ENCODE measurements around the gene RGS10. TPM values are rescaled to one million over a fixed set of nuclear protein-coding genes. Genes with fewer than 3 reads are reported as not detected.

Gene RGS10
- total RNA-seq, 1 experiment from 2014 or later: 22.6 TPM

DNA sequence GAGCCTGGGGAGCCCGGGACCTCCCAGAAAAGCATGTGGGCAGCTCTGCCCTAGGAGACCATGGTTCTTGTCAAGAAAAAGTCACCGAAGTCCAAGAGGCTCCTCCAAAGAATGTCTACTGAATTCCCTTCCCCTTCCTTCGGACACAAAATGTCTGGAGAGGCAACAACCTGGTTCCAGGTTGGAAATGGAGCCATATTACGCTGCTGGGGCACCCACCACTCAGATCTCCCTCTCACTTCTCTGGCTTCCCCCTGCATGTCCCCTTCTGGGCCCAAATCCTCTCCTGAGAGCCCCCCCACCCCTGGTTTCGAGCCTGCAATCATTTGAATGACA is 52.6 kb downstream of the RGS10 start:
- H3K4me3 Mint-ChIP-seq: no peak overlapping the region
- POLR2A ChIA-PET: no interaction called here

DNA sequence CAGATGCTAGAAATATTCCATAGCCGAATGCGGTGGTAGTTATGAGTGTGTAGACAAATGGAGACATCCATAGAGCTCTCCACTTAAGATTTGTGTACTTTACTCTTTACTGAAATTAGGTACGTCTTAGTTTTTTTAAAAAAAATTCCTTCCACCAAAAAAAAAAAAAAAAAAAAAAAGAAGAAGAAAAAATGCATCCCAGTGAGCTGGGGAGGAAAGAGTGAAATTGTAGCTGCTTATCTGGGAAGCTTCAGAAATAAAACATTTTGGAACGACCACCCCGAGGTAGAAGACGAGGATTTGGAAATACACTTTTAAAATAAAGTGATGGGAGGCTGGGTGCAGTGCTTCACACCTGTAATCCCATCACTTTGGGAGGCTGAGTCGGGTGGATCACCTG is 53.8 kb downstream of the RGS10 start:
- no peaks in the 10 kb centered on the region for H3K36me3 Mint-ChIP-seq
- no peak overlapping the region for H3K27ac Mint-ChIP-seq
- POLR2A ChIA-PET: no interaction called here
- H3K4me1 Mint-ChIP-seq: no peaks in the 10 kb centered on the region
- ATAC-seq: no peak
- peaks cover 5% of the 10 kb centered on the region for H3K27me3 Mint-ChIP-seq (ENCODE audit: low read depth)
- no peak overlapping the region for H3K4me3 Mint-ChIP-seq
- CTCF ChIA-PET: interaction anchor here (0.6 to 4.8 kb wide), 9 partner anchors 40 to 299 kb away, joined by 3 to 71 read pairs (median 5); partner anchors contain the start of gene GRK5
- no peak for DNase-seq (ENCODE audit: low spot score)
- H3K9me3 Mint-ChIP-seq: no peaks in the 10 kb centered on the region
- TF ChIP-seq SMAD3 (CRISPR knock-in tag; IDR thresholded peaks at IDR 0.05; ENCODE audit: borderline replicate concordance) (no peak), TEAD1 (CRISPR knock-in tag; IDR thresholded peaks at IDR 0.05) (no peak), GTF2I (CRISPR knock-in tag; conservative IDR thresholded peaks at IDR 0.05) (no peak), ATF1 (CRISPR knock-in tag; IDR thresholded peaks at IDR 0.05) (no peak), OVOL2 (CRISPR knock-in tag; IDR thresholded peaks at IDR 0.05; ENCODE audit: borderline replicate concordance) (no peak), ESRRA (CRISPR knock-in tag; IDR thresholded peaks at IDR 0.05; ENCODE audit: borderline replicate concordance) (no peak), TEAD4 (CRISPR knock-in tag; IDR thresholded peaks at IDR 0.05) (no peak), FOXK1 (CRISPR knock-in tag; IDR thresholded peaks at IDR 0.05) (no peak)
- TF ChIP-seq, protein P1, sequence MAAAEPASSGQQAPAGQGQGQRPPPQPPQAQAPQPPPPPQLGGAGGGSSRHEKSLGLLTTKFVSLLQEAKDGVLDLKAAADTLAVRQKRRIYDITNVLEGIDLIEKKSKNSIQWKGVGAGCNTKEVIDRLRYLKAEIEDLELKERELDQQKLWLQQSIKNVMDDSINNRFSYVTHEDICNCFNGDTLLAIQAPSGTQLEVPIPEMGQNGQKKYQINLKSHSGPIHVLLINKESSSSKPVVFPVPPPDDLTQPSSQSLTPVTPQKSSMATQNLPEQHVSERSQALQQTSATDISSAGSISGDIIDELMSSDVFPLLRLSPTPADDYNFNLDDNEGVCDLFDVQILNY (CRISPR knock-in tag; IDR thresholded peaks at IDR 0.05): no peak
- TF ChIP-seq, protein P2, sequence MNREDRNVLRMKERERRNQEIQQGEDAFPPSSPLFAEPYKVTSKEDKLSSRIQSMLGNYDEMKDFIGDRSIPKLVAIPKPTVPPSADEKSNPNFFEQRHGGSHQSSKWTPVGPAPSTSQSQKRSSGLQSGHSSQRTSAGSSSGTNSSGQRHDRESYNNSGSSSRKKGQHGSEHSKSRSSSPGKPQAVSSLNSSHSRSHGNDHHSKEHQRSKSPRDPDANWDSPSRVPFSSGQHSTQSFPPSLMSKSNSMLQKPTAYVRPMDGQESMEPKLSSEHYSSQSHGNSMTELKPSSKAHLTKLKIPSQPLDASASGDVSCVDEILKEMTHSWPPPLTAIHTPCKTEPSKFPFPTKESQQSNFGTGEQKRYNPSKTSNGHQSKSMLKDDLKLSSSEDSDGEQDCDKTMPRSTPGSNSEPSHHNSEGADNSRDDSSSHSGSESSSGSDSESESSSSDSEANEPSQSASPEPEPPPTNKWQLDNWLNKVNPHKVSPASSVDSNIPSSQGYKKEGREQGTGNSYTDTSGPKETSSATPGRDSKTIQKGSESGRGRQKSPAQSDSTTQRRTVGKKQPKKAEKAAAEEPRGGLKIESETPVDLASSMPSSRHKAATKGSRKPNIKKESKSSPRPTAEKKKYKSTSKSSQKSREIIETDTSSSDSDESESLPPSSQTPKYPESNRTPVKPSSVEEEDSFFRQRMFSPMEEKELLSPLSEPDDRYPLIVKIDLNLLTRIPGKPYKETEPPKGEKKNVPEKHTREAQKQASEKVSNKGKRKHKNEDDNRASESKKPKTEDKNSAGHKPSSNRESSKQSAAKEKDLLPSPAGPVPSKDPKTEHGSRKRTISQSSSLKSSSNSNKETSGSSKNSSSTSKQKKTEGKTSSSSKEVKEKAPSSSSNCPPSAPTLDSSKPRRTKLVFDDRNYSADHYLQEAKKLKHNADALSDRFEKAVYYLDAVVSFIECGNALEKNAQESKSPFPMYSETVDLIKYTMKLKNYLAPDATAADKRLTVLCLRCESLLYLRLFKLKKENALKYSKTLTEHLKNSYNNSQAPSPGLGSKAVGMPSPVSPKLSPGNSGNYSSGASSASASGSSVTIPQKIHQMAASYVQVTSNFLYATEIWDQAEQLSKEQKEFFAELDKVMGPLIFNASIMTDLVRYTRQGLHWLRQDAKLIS (CRISPR knock-in tag; IDR thresholded peaks at IDR 0.05; ENCODE audit: borderline replicate concordance): no peak
- TF ChIP-seq, protein P3, sequence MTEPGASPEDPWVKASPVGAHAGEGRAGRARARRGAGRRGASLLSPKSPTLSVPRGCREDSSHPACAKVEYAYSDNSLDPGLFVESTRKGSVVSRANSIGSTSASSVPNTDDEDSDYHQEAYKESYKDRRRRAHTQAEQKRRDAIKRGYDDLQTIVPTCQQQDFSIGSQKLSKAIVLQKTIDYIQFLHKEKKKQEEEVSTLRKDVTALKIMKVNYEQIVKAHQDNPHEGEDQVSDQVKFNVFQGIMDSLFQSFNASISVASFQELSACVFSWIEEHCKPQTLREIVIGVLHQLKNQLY (CRISPR knock-in tag; IDR thresholded peaks at IDR 0.05): no peak

More for the DNA sequence above, 52.6 kb downstream of the RGS10 start:
- DNase-seq (ENCODE audit: low spot score): no peak
- no peak for ATAC-seq
- Mint-ChIP-seq H3K4me1 (no peaks in the 10 kb centered on the region), H3K9me3 (no peaks in the 10 kb centered on the region), H3K27me3 (ENCODE audit: low read depth) (no peaks in the 10 kb centered on the region; the same call in 1 of the 2 replicates), H3K27ac (no peak overlapping the region), H3K36me3 (no peaks in the 10 kb centered on the region)
- CTCF ChIA-PET: interaction anchor here (0.6 to 4.8 kb wide), 45 partner anchors 11 to 352 kb away, joined by 3 to 71 read pairs (median 4); partner anchors contain the start of genes GRK5 and RGS10
- TF ChIP-seq ZBTB21 (CRISPR knock-in tag; IDR thresholded peaks at IDR 0.05; ENCODE audit: borderline replicate concordance) (no peak), GABPB1 (CRISPR knock-in tag; IDR thresholded peaks at IDR 0.05) (no peak), FOXP1 (CRISPR knock-in tag; IDR thresholded peaks at IDR 0.05; ENCODE audit: borderline replicate concordance) (no peak), NFE2L1 (CRISPR knock-in tag; IDR thresholded peaks at IDR 0.05) (no peak), TP53 (CRISPR knock-in tag; IDR thresholded peaks at IDR 0.05) (no peak), SOX15 (CRISPR knock-in tag; IDR thresholded peaks at IDR 0.05) (no peak), ZNF396 (CRISPR knock-in tag; IDR thresholded peaks at IDR 0.05; ENCODE audit: borderline replicate concordance) (no peak)
- TF ChIP-seq, protein P4, sequence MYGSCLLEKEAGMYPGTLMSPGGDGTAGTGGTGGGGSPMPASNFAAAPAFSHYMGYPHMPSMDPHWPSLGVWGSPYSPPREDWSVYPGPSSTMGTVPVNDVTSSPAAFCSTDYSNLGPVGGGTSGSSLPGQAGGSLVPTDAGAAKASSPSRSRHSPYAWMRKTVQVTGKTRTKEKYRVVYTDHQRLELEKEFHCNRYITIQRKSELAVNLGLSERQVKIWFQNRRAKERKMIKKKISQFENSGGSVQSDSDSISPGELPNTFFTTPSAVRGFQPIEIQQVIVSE (CRISPR knock-in tag; IDR thresholded peaks at IDR 0.05; ENCODE audit: borderline replicate concordance): no peak
- TF ChIP-seq, protein P5, sequence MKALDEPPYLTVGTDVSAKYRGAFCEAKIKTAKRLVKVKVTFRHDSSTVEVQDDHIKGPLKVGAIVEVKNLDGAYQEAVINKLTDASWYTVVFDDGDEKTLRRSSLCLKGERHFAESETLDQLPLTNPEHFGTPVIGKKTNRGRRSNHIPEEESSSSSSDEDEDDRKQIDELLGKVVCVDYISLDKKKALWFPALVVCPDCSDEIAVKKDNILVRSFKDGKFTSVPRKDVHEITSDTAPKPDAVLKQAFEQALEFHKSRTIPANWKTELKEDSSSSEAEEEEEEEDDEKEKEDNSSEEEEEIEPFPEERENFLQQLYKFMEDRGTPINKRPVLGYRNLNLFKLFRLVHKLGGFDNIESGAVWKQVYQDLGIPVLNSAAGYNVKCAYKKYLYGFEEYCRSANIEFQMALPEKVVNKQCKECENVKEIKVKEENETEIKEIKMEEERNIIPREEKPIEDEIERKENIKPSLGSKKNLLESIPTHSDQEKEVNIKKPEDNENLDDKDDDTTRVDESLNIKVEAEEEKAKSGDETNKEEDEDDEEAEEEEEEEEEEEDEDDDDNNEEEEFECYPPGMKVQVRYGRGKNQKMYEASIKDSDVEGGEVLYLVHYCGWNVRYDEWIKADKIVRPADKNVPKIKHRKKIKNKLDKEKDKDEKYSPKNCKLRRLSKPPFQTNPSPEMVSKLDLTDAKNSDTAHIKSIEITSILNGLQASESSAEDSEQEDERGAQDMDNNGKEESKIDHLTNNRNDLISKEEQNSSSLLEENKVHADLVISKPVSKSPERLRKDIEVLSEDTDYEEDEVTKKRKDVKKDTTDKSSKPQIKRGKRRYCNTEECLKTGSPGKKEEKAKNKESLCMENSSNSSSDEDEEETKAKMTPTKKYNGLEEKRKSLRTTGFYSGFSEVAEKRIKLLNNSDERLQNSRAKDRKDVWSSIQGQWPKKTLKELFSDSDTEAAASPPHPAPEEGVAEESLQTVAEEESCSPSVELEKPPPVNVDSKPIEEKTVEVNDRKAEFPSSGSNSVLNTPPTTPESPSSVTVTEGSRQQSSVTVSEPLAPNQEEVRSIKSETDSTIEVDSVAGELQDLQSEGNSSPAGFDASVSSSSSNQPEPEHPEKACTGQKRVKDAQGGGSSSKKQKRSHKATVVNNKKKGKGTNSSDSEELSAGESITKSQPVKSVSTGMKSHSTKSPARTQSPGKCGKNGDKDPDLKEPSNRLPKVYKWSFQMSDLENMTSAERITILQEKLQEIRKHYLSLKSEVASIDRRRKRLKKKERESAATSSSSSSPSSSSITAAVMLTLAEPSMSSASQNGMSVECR (CRISPR knock-in tag; IDR thresholded peaks at IDR 0.05; ENCODE audit: borderline replicate concordance): no peak
- TF ChIP-seq, protein P6, sequence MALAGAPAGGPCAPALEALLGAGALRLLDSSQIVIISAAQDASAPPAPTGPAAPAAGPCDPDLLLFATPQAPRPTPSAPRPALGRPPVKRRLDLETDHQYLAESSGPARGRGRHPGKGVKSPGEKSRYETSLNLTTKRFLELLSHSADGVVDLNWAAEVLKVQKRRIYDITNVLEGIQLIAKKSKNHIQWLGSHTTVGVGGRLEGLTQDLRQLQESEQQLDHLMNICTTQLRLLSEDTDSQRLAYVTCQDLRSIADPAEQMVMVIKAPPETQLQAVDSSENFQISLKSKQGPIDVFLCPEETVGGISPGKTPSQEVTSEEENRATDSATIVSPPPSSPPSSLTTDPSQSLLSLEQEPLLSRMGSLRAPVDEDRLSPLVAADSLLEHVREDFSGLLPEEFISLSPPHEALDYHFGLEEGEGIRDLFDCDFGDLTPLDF (CRISPR knock-in tag; IDR thresholded peaks at IDR 0.05): no peak
- TF ChIP-seq, protein P7, sequence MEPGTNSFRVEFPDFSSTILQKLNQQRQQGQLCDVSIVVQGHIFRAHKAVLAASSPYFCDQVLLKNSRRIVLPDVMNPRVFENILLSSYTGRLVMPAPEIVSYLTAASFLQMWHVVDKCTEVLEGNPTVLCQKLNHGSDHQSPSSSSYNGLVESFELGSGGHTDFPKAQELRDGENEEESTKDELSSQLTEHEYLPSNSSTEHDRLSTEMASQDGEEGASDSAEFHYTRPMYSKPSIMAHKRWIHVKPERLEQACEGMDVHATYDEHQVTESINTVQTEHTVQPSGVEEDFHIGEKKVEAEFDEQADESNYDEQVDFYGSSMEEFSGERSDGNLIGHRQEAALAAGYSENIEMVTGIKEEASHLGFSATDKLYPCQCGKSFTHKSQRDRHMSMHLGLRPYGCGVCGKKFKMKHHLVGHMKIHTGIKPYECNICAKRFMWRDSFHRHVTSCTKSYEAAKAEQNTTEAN (CRISPR knock-in tag; IDR thresholded peaks at IDR 0.05): no peak

All from WTC11 (cell line).